Activated CD8-positive, alpha-beta memory T cell treated with anti-CD3 and anti-CD28 coated beads, Interleukin-2, amount 50 U/mL, for 24 hours (primary cell): ENCODE data around the gene MRC2.

Experiments
- DNase-seq: peaks from one replicate; pipeline ENCODE4 v3.0.0-alpha.2; 2020; ENCODE audit errors: extremely low read depth

Gene MRC2

GRCh38 chr17:62663304-62663703, 35.8 kb downstream of the MRC2 start:
- no peak for DNase-seq

- DNase-seq, result no peak
Observed at GRCh38 chr17:62664336-62665120, 37.1 kb downstream of the MRC2 start.

GRCh38 chr17:62665599-62665998, 38.1 kb downstream of the MRC2 start:
- no peak for DNase-seq

GRCh38 chr17:62666061-62666800, 38.8 kb downstream of the MRC2 start:
- no peak for DNase-seq

GRCh38 chr17:62666801-62667591, 39.5 kb downstream of the MRC2 start:
- no peak for DNase-seq

- DNase-seq, result no peak
Observed at GRCh38 chr17:62668091-62668804, 40.8 kb downstream of the MRC2 start.

GRCh38 chr17:62670202-62670821, 42.8 kb downstream of the MRC2 start:
- DNase-seq, result no peak

GRCh38 chr17:62671553-62671952, 44.1 kb downstream of the MRC2 start:
- DNase-seq, result no peak

- DNase-seq, result no peak
Observed at GRCh38 chr17:62672957-62673356, 45.5 kb downstream of the MRC2 start.

GRCh38 chr17:62673614-62674362, 46.3 kb downstream of the MRC2 start:
- DNase-seq, result no peak

- DNase-seq, result no peak
Observed at GRCh38 chr17:62674363-62674739, 46.9 kb downstream of the MRC2 start.

GRCh38 chr17:62674841-62675240, 47.4 kb downstream of the MRC2 start:
- DNase-seq, result no peak

GRCh38 chr17:62675260-62675659, 47.8 kb downstream of the MRC2 start:
- DNase-seq, result no peak

- DNase-seq, result no peak
Observed at GRCh38 chr17:62675701-62676100, 48.2 kb downstream of the MRC2 start.

- no peak for DNase-seq
Observed at GRCh38 chr17:62676231-62676943, 48.9 kb downstream of the MRC2 start.

GRCh38 chr17:62676952-62677596, 49.6 kb downstream of the MRC2 start:
- no peak for DNase-seq

- no peak for DNase-seq
Observed at GRCh38 chr17:62678214-62678919, 50.9 kb downstream of the MRC2 start.

- no peak for DNase-seq
Observed at GRCh38 chr17:62679866-62680377, 52.5 kb downstream of the MRC2 start.
